CD14-positive monocyte (primary cell): ENCODE data around the gene FBXO8. TPM values are rescaled to one million over a fixed set of nuclear protein-coding genes. Genes with fewer than 3 reads are reported as not detected.

Experiments
- DNase-seq, 3 donors: peaks; one replicate each; pipeline ENCODE4 v3.0.0-alpha.2; 2011 to 2022
- H2AFZ ChIP-seq: 2 replicates; pipeline ENCODE4 v1.6.0; 2012; ENCODE audit warnings: mild to moderate bottlenecking, low read depth, low read length, inconsistent platforms; ENCODE audit not compliant: insufficient read depth, poor library complexity, severe bottlenecking
- H3K27ac ChIP-seq, 2 donors: 1 replicate in 1 of 2; 2 replicates in 1 of 2; pipeline ENCODE4 v1.5.1; 2012 to 2013; ENCODE audit warnings: low read length in 2 of 2, control low read depth in 1 of 2, inconsistent platforms in 1 of 2, low read depth in 1 of 2, mild to moderate bottlenecking in 1 of 2
- H3K27me3 ChIP-seq, 2 donors: one replicate each; pipeline versions ENCODE4 v1.6.0 to v1.6.1; 2011 to 2013; ENCODE audit warnings: low read length in 2 of 2; ENCODE audit not compliant: control insufficient read depth in 2 of 2, insufficient read depth in 2 of 2
- H3K36me3 ChIP-seq, 2 donors: replicated peaks in 1 of 2; 1 replicate in 1 of 2; 2 replicates in 1 of 2; pipeline versions ENCODE4 v1.5.1 to v1.6.1; 2012 to 2013; ENCODE audit warnings: low read length in 2 of 2, control low read depth in 1 of 2, inconsistent platforms in 1 of 2, mild to moderate bottlenecking in 1 of 2; ENCODE audit not compliant: insufficient read depth in 2 of 2, control insufficient read depth in 1 of 2
- H3K4me1 ChIP-seq, 2 donors: 1 replicate in 1 of 2; 2 replicates in 1 of 2; pipeline versions ENCODE4 v1.5.1 to v1.6.1; 2012 to 2013; ENCODE audit warnings: low read length in 2 of 2, control low read depth in 1 of 2, inconsistent platforms in 1 of 2, mild to moderate bottlenecking in 1 of 2, moderate library complexity in 1 of 2; ENCODE audit not compliant: insufficient read depth in 2 of 2, control insufficient read depth in 1 of 2
- H3K4me2 ChIP-seq: replicated peaks from 2 replicates; pipeline ENCODE3; 2012; ENCODE audit warnings: low read length, moderate library complexity, mild to moderate bottlenecking; ENCODE audit not compliant: poor library complexity, severe bottlenecking; ENCODE audit errors: extremely low read depth
- H3K4me3 ChIP-seq, 3 experiments: fragments of 200-600 bp in 1 of 3; sonication (generic) in 1 of 3; replicated peaks in 1 of 3; 1 replicate in 2 of 3; 2 replicates in 1 of 3; pipeline ENCODE4 v1.5.1; 2011 to 2013; ENCODE audit warnings: low read length in 3 of 3, mild to moderate bottlenecking in 3 of 3, control low read depth in 2 of 3, low read depth in 2 of 3, inconsistent platforms in 1 of 3, moderate library complexity in 1 of 3
- H3K79me2 ChIP-seq: 2 replicates; pipeline ENCODE4 v1.6.0; 2012; ENCODE audit warnings: mild to moderate bottlenecking, control low read depth, inconsistent platforms, low read length, moderate library complexity; ENCODE audit not compliant: insufficient read depth
- H3K9ac ChIP-seq: 2 replicates; pipeline ENCODE4 v1.6.0; 2017; ENCODE audit warnings: low read length, mild to moderate bottlenecking; ENCODE audit not compliant: insufficient read depth, poor library complexity, severe bottlenecking
- H3K9me3 ChIP-seq, 2 donors: replicated peaks in 1 of 2; 1 replicate in 1 of 2; 2 replicates in 1 of 2; pipeline versions ENCODE4 v1.5.1 to v1.6.1; 2012 to 2013; ENCODE audit warnings: low read length in 2 of 2, control low read depth in 1 of 2; ENCODE audit not compliant: control insufficient read depth in 1 of 2, insufficient read depth in 1 of 2
- H4K20me1 ChIP-seq: 2 replicates; pipeline ENCODE4 v1.6.0; 2012; ENCODE audit warnings: mild to moderate bottlenecking, low read length, control low read depth, moderate library complexity; ENCODE audit not compliant: insufficient read depth
- H3K27ac Mint-ChIP-seq, 7 donors: one replicate each; pipeline ENCODE4 v1.8.0; 2020; ENCODE audit warnings: mild to moderate bottlenecking in 7 of 7, mixed read lengths in 7 of 7, moderate library complexity in 6 of 7, inconsistent platforms in 2 of 7
- H3K27me3 Mint-ChIP-seq, 3 donors: one replicate each; pipeline ENCODE4 v1.8.0; 2021 to 2022; ENCODE audit warnings: low read depth in 3 of 3, mild to moderate bottlenecking in 3 of 3, mixed read lengths in 3 of 3, moderate library complexity in 3 of 3, inconsistent platforms in 1 of 3
- H3K36me3 Mint-ChIP-seq, 2 donors: one replicate each; pipeline ENCODE4 v1.8.0; 2020; ENCODE audit warnings: mixed read lengths in 2 of 2, inconsistent platforms in 1 of 2, mild to moderate bottlenecking in 1 of 2
- H3K4me1 Mint-ChIP-seq: one replicate; pipeline ENCODE4 v1.8.0; 2020; ENCODE audit warnings: mild to moderate bottlenecking, mixed read lengths
- H3K4me3 Mint-ChIP-seq, 2 donors: one replicate each; pipeline ENCODE4 v1.8.0; 2020; ENCODE audit warnings: mild to moderate bottlenecking in 2 of 2, mixed read lengths in 2 of 2, moderate library complexity in 1 of 2
- H3K9me3 Mint-ChIP-seq, 7 donors: one replicate each; pipeline ENCODE4 v1.8.0; 2020 to 2022; ENCODE audit warnings: mixed read lengths in 7 of 7, mild to moderate bottlenecking in 6 of 7, moderate library complexity in 6 of 7, inconsistent platforms in 2 of 7
- CTCF ChIP-seq: fragments of 200-600 bp; IDR thresholded peaks from one replicate; pipeline ENCODE4 v1.8.0; 2022; ENCODE audit warnings: antibody characterized with exemption, mild to moderate bottlenecking
- WGBS: methylation state at CpG from one replicate; pipeline ENCODE4 v1.1.5; 2013; ENCODE audit warnings: missing lambda C conversion rate; ENCODE audit not compliant: insufficient coverage; 5-methylcytosine and 5-hydroxymethylcytosine counted together
- intact Hi-C, 2 donors: fragments of 100-400 bp; cut with micrococcal nuclease; formaldehyde crosslinking; loops; one replicate each; pipeline versions ENCODE4 v1.15.0 to v1.15.1; 2023
- polyA plus RNA-seq, 3 donors: library from polyadenylated mRNA; depleted of rRNA in 1 of 3; unstranded in 2 of 3; stranded (reverse) in 1 of 3; fragments of 300-500 nt in 2 of 3; fragments of >200 nt in 1 of 3; fragmentation: Illumina TruSeq in 2 of 3; gene quantifications; 1 replicate in 2 of 3; 2 replicates in 1 of 3; pipeline ENCODE4 v1.2.3, GENCODE V29; 2012 to 2021

The FBXO8 gene
- polyA plus RNA-seq, 3 donors, result 3.9 to 6.5 (median 5.4) TPM

- H3K27ac Mint-ChIP-seq, result peak overlapping the region in 5 of 7 donors; percentile 58 to 84 (median 63)
Measured at GRCh38 chr4:174281182-174281737, 2.2 kb downstream of the FBXO8 start.

GRCh38 chr4:174279433-174280155 lies 3.9 kb downstream of the FBXO8 start:
- Histone ChIP-seq H2AFZ (no peak overlapping the region), H3K4me2 (no peak overlapping the region), H3K36me3 (no peaks in the 10 kb centered on the region), H3K9me3 (no peaks in the 10 kb centered on the region), H3K9ac (no peak overlapping the region), H3K27ac (no peak overlapping the region), H4K20me1 (peaks cover 22% of the 10 kb centered on the region), H3K79me2 (peaks cover 93% of the 10 kb centered on the region), H3K27me3 (no peaks in the 10 kb centered on the region), H3K4me1 (peaks cover 11 to 25% of the 10 kb centered on the region in 2 donors), H3K4me3 (no peak overlapping the region)
- Mint-ChIP-seq H3K36me3 (peaks cover 4 to 5% of the 10 kb centered on the region in 2 donors), H3K4me3 (no peak overlapping the region), H3K4me1 (peaks cover 38% of the 10 kb centered on the region), H3K27me3 (no peaks in the 10 kb centered on the region), H3K9me3 (peaks cover 0 to 3% (median 0%) of the 10 kb centered on the region in 7 donors), H3K27ac (peak overlapping the region in 3 of 7 donors; percentile 20 to 55 (median 41))
- DNase-seq, result peak; percentile 16 to 28 (median 17)
- TF ChIP-seq CTCF, result no peak
- intact Hi-C loops, result no loop called here
- no CpG with 5 or more reads among the region's 3 CpGs for WGBS

More at GRCh38 chr4:174281182-174281737, 2.2 kb downstream of the FBXO8 start:
- H3K4me1 Mint-ChIP-seq, result peaks cover 48% of the 10 kb centered on the region
- 100% methylated on average over 2 of the region's 5 CpGs for WGBS
- Histone ChIP-seq H4K20me1 (peaks cover 15% of the 10 kb centered on the region), H3K4me2 (no peak overlapping the region), H3K4me3 (no peak overlapping the region), H3K79me2 (peaks cover 93% of the 10 kb centered on the region), H3K27ac (no peak overlapping the region), H3K9ac (no peak overlapping the region), H2AFZ (no peak overlapping the region), H3K4me1 (peaks cover 15 to 29% of the 10 kb centered on the region in 2 donors), H3K9me3 (no peaks in the 10 kb centered on the region), H3K27me3 (no peaks in the 10 kb centered on the region), H3K36me3 (no peaks in the 10 kb centered on the region)
- H3K36me3 Mint-ChIP-seq, result peaks cover 4 to 5% of the 10 kb centered on the region in 2 donors
- no peak for TF ChIP-seq CTCF
- DNase-seq, result no peak
- intact Hi-C loops, result no loop called here
- H3K27me3 Mint-ChIP-seq, result peaks cover 0 to 2% (median 0%) of the 10 kb centered on the region in 3 donors
- H3K9me3 Mint-ChIP-seq, result peaks cover 0 to 3% (median 0%) of the 10 kb centered on the region in 7 donors
- no peak overlapping the region for H3K4me3 Mint-ChIP-seq
